ENCODE results near the gene XPO1. TPM values are rescaled to one million over a fixed set of nuclear protein-coding genes. Genes with fewer than 3 reads are reported as not detected.

XPO1 gene
- polyA plus RNA-seq, 1 donor from 2014 or later: 494 TPM

DNA sequence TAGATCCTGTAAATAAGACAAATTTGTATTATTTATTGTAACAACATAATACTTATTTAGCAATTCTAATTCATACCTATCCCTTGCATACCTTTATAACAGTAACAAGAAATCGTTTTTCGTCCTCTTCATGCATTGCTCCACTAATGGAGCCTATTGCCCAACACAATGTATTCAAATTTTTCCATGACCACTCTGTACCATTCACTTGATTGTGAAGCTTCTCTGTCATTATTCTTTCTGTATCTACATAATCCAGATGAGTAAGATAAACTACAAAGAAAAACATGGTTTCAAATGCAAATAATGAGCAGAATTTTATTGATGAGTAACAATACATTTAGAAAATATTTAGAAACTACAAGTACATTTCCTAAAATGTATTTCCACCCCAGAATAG, 45.7 kb downstream of the XPO1 start:
- Histone ChIP-seq H3K4me3 (ENCODE audit: low read length) (no peak overlapping the region), H3K9me2 (ENCODE audit: insufficient read depth, low read length) (no peaks in the 10 kb centered on the region), H3K9me3 (ENCODE audit: low read length) (no peaks in the 10 kb centered on the region), H2AFZ (ENCODE audit: low read depth, low read length) (no peak overlapping the region), H3K79me2 (replicated peaks; ENCODE audit: insufficient read depth, low read length) (peaks cover 3% of the 10 kb centered on the region), H3F3A (ENCODE audit: insufficient read depth, low read length, poor library complexity, severe bottlenecking) (no peaks in the 10 kb centered on the region), H3K9ac (ENCODE audit: low read length) (no peak overlapping the region), H3K4me2 (ENCODE audit: low read length) (no peak overlapping the region), H4K20me1 (ENCODE audit: insufficient read depth) (no peaks in the 10 kb centered on the region), H3K27me3 (ENCODE audit: insufficient read depth, low read depth, low read length) (no peaks in the 10 kb centered on the region), H3K27ac (ENCODE audit: low read length) (no peak overlapping the region), H3K36me3 (ENCODE audit: insufficient read depth, low read length) (peaks cover 40% of the 10 kb centered on the region)
- no peak for TF ChIP-seq SMC3 (conservative IDR thresholded peaks at IDR 0.05; ENCODE audit: poor library complexity)
- TF ChIP-seq RAD21 (conservative IDR thresholded peaks at IDR 0.05): no peak
- TF ChIP-seq, protein P1, sequence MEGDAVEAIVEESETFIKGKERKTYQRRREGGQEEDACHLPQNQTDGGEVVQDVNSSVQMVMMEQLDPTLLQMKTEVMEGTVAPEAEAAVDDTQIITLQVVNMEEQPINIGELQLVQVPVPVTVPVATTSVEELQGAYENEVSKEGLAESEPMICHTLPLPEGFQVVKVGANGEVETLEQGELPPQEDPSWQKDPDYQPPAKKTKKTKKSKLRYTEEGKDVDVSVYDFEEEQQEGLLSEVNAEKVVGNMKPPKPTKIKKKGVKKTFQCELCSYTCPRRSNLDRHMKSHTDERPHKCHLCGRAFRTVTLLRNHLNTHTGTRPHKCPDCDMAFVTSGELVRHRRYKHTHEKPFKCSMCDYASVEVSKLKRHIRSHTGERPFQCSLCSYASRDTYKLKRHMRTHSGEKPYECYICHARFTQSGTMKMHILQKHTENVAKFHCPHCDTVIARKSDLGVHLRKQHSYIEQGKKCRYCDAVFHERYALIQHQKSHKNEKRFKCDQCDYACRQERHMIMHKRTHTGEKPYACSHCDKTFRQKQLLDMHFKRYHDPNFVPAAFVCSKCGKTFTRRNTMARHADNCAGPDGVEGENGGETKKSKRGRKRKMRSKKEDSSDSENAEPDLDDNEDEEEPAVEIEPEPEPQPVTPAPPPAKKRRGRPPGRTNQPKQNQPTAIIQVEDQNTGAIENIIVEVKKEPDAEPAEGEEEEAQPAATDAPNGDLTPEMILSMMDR (IDR thresholded peaks at IDR 0.05; ENCODE audit: poor library complexity, severe bottlenecking): no peak
- no peak for TF ChIP-seq TAF1 (IDR thresholded peaks at IDR 0.05; ENCODE audit: low read depth)
- TF ChIP-seq EP300 (conservative IDR thresholded peaks at IDR 0.05; ENCODE audit: poor library complexity, severe bottlenecking): no peak
- TF ChIP-seq REST (IDR thresholded peaks at IDR 0.05; ENCODE audit: borderline replicate concordance): no peak
- no peak for TF ChIP-seq POLR2AphosphoS5 (IDR thresholded peaks at IDR 0.05)
- TF ChIP-seq MXI1 (conservative IDR thresholded peaks at IDR 0.05; ENCODE audit: poor library complexity, severe bottlenecking): no peak
- TF ChIP-seq EZH2 (IDR thresholded peaks at IDR 0.05; ENCODE audit: borderline replicate concordance, insufficient read depth, low read length, poor library complexity, severe bottlenecking): no peak

GRCh38 chr2:61485281-61485680, 52.9 kb downstream of the XPO1 start:
- Histone ChIP-seq H3K36me3 (ENCODE audit: insufficient read depth, low read length) (peaks cover 22% of the 10 kb centered on the region), H3K9me3 (ENCODE audit: low read length) (no peaks in the 10 kb centered on the region), H3K27ac (ENCODE audit: low read length) (no peak overlapping the region), H2AFZ (ENCODE audit: low read depth, low read length) (no peak overlapping the region), H4K20me1 (ENCODE audit: insufficient read depth) (peaks cover 6% of the 10 kb centered on the region), H3K27me3 (ENCODE audit: insufficient read depth, low read depth, low read length) (no peaks in the 10 kb centered on the region), H3K9me2 (ENCODE audit: insufficient read depth, low read length) (no peaks in the 10 kb centered on the region), H3K4me3 (ENCODE audit: low read length) (no peak overlapping the region), H3F3A (ENCODE audit: insufficient read depth, low read length, poor library complexity, severe bottlenecking) (no peaks in the 10 kb centered on the region), H3K9ac (ENCODE audit: low read length) (no peak overlapping the region), H3K79me2 (replicated peaks; ENCODE audit: insufficient read depth, low read length) (peaks cover 5% of the 10 kb centered on the region), H3K4me2 (ENCODE audit: low read length) (no peak overlapping the region)
- no peak for TF ChIP-seq MXI1 (conservative IDR thresholded peaks at IDR 0.05; ENCODE audit: poor library complexity, severe bottlenecking)
- no peak for TF ChIP-seq REST (IDR thresholded peaks at IDR 0.05; ENCODE audit: borderline replicate concordance)
- no peak for TF ChIP-seq TAF1 (IDR thresholded peaks at IDR 0.05; ENCODE audit: low read depth)
- no peak for TF ChIP-seq POLR2AphosphoS5 (IDR thresholded peaks at IDR 0.05)
- no peak for TF ChIP-seq EZH2 (IDR thresholded peaks at IDR 0.05; ENCODE audit: borderline replicate concordance, insufficient read depth, low read length, poor library complexity, severe bottlenecking)
- TF ChIP-seq, protein P1 (IDR thresholded peaks at IDR 0.05; ENCODE audit: poor library complexity, severe bottlenecking): no peak
- no peak for TF ChIP-seq SMC3 (conservative IDR thresholded peaks at IDR 0.05; ENCODE audit: poor library complexity)
- no peak for TF ChIP-seq RAD21 (conservative IDR thresholded peaks at IDR 0.05)
- TF ChIP-seq EP300 (conservative IDR thresholded peaks at IDR 0.05; ENCODE audit: poor library complexity, severe bottlenecking): no peak

All from neural cell (in vitro differentiated cells).